HepG2 (cell line): ENCODE results near the gene TAF6. TPM values are rescaled to one million over a fixed set of nuclear protein-coding genes. Genes with fewer than 3 reads are reported as not detected.

Experiments used
- ASH2L ChIP-seq: fragments of 300-600, 200-600 bp; sonication (generic); IDR thresholded peaks from 2 replicates; pipeline ENCODE4 v1.7.0; 2017; ENCODE audit warnings: low read depth, mild to moderate bottlenecking, moderate library complexity, mixed read lengths, low read length; ENCODE audit not compliant: insufficient read length
- ETV6 ChIP-seq: sonication (generic); formaldehyde crosslinking; conservative IDR thresholded peaks from 2 replicates; pipeline ENCODE4 v1.4.0; 2020; ENCODE audit warnings: missing genetic modification reagents
- HES4 ChIP-seq: sonication (generic); formaldehyde crosslinking; IDR thresholded peaks from 2 replicates; pipeline ENCODE4 v1.9.0; 2021; ENCODE audit warnings: mild to moderate bottlenecking, missing genetic modification reagents, borderline replicate concordance
- MLX ChIP-seq: IDR thresholded peaks from 2 replicates; pipeline ENCODE4 v1.6.1; 2016
- MTA1 ChIP-seq: sonication (generic); formaldehyde crosslinking; IDR thresholded peaks from 2 replicates; pipeline ENCODE4 v1.4.0; 2020; ENCODE audit warnings: missing genetic modification reagents, mild to moderate bottlenecking, borderline replicate concordance
- NAIF1 ChIP-seq: sonication (generic); formaldehyde crosslinking; IDR thresholded peaks from 2 replicates; pipeline ENCODE4 v1.5.0; 2020; ENCODE audit warnings: mild to moderate bottlenecking, missing genetic modification reagents, borderline replicate concordance
- NFATC3 ChIP-seq: sonication (generic); formaldehyde crosslinking; IDR thresholded peaks from 2 replicates; pipeline ENCODE4 v1.5.1; 2020; ENCODE audit warnings: mild to moderate bottlenecking, missing genetic modification reagents
- ONECUT2 ChIP-seq: sonication (generic); formaldehyde crosslinking; IDR thresholded peaks from 2 replicates; pipeline ENCODE4 v1.4.0; 2020; ENCODE audit warnings: missing genetic modification reagents
- RARA ChIP-seq: IDR thresholded peaks from 2 replicates; pipeline ENCODE4 v1.6.1; 2016; ENCODE audit warnings: missing genetic modification reagents, missing compliant biosample characterization
- SKI ChIP-seq: fragments of 450-650 bp; IDR thresholded peaks from one replicate; pipeline ENCODE4 v1.6.1; 2018; ENCODE audit warnings: mild to moderate bottlenecking; ENCODE audit not compliant: partially characterized antibody
- SRSF4 ChIP-seq: fragments of 200-400 bp; formaldehyde crosslinking; IDR thresholded peaks from one replicate; pipeline ENCODE4 v1.6.1; 2018; ENCODE audit warnings: mild to moderate bottlenecking, low read depth, low read length, moderate library complexity; ENCODE audit not compliant: poor library complexity, severe bottlenecking
- TBL1XR1 ChIP-seq: fragments of 150-350 bp; IDR thresholded peaks from 2 replicates; pipeline ENCODE4 v1.6.1; 2014; ENCODE audit warnings: borderline replicate concordance, low read length; ENCODE audit not compliant: partially characterized antibody
- ZIK1 ChIP-seq: sonication (generic); formaldehyde crosslinking; IDR thresholded peaks from 2 replicates; pipeline ENCODE4 v1.5.0; 2020; ENCODE audit warnings: mild to moderate bottlenecking, low read depth, missing genetic modification reagents, borderline replicate concordance
- ZNF10 ChIP-seq: sonication (generic); formaldehyde crosslinking; IDR thresholded peaks from 2 replicates; pipeline ENCODE4 v1.4.0; 2020; ENCODE audit warnings: mild to moderate bottlenecking, low read depth, missing genetic modification reagents, borderline replicate concordance
- ZNF121 ChIP-seq: sonication (generic); formaldehyde crosslinking; IDR thresholded peaks from 2 replicates; pipeline ENCODE4 v1.5.0; 2020; ENCODE audit warnings: mild to moderate bottlenecking, missing genetic modification reagents
- polyA plus RNA-seq, 8 experiments: library from polyadenylated mRNA; depleted of rRNA in 3 of 8; stranded (reverse) in 7 of 8; unstranded in 1 of 8; fragments of >200 nt; fragmentation: Illumina TruSeq in 4 of 8; extraction: Trizol in 4 of 8; gene quantifications; 2 replicates each; pipeline versions ENCODE4 v1.2.1 to v1.2.3, GENCODE V29; 2011 to 2016; ENCODE audit warnings: low read depth in 4 of 8, missing spikeins in 1 of 8, mixed read lengths in 1 of 8; ENCODE audit not compliant: insufficient read depth in 1 of 8
- total RNA-seq, 5 experiments: library from RNA; depleted of rRNA; stranded (reverse); fragments of >200 nt; fragmentation: Illumina TruSeq; extraction: Trizol; gene quantifications; 2 replicates each; pipeline ENCODE4 v1.2.3, GENCODE V29; 2016; ENCODE audit warnings: low read depth in 1 of 5
- TF ChIP-seq, protein P1 (sequence below): sonication (generic); formaldehyde crosslinking; IDR thresholded peaks from 2 replicates; pipeline ENCODE4 v1.4.0; 2020; ENCODE audit warnings: missing genetic modification reagents
- TF ChIP-seq, protein P2 (sequence below): sonication (generic); formaldehyde crosslinking; conservative IDR thresholded peaks from 2 replicates; pipeline ENCODE4 v1.4.0; 2020; ENCODE audit warnings: mild to moderate bottlenecking, missing genetic modification reagents, moderate library complexity
- TF ChIP-seq, protein P3 (sequence below): sonication (generic); formaldehyde crosslinking; IDR thresholded peaks from 2 replicates; pipeline ENCODE4 v1.4.0; 2020; ENCODE audit warnings: missing genetic modification reagents, low read depth, mild to moderate bottlenecking, borderline replicate concordance

The TAF6 gene
- total and polyA plus RNA-seq, 2 of the 13 experiments (the other 11 are each of a cell fraction or from before 2014, with no cell fraction given) = 12.9 to 18.8 TPM

GRCh38 chr7:100126931-100127865, 8.0 kb upstream of the TAF6 start, which contains the start of gene MBLAC1 (continued):
- TF ChIP-seq MTA1 (CRISPR knock-in tag) = no peak
- TF ChIP-seq ZNF121 (CRISPR knock-in tag) = no peak
- TF ChIP-seq MLX (CRISPR knock-in tag) = no peak
- TF ChIP-seq, protein P1, sequence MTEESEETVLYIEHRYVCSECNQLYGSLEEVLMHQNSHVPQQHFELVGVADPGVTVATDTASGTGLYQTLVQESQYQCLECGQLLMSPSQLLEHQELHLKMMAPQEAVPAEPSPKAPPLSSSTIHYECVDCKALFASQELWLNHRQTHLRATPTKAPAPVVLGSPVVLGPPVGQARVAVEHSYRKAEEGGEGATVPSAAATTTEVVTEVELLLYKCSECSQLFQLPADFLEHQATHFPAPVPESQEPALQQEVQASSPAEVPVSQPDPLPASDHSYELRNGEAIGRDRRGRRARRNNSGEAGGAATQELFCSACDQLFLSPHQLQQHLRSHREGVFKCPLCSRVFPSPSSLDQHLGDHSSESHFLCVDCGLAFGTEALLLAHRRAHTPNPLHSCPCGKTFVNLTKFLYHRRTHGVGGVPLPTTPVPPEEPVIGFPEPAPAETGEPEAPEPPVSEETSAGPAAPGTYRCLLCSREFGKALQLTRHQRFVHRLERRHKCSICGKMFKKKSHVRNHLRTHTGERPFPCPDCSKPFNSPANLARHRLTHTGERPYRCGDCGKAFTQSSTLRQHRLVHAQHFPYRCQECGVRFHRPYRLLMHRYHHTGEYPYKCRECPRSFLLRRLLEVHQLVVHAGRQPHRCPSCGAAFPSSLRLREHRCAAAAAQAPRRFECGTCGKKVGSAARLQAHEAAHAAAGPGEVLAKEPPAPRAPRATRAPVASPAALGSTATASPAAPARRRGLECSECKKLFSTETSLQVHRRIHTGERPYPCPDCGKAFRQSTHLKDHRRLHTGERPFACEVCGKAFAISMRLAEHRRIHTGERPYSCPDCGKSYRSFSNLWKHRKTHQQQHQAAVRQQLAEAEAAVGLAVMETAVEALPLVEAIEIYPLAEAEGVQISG (CRISPR knock-in tag) = peak; percentile 59; the same call in 1 of the 2 replicates
- no peak for TF ChIP-seq ONECUT2 (CRISPR knock-in tag)
- no peak for TF ChIP-seq SKI
- TF ChIP-seq NFATC3 = 0 out of 2 replicates have a peak, but pooled peaks have one; percentile 47
- TF ChIP-seq RARA = 0 out of 2 replicates have a peak, but pooled peaks have one; percentile 6
- no peak for TF ChIP-seq TBL1XR1
- no peak for TF ChIP-seq HES4 (CRISPR knock-in tag)
- TF ChIP-seq, protein P2, sequence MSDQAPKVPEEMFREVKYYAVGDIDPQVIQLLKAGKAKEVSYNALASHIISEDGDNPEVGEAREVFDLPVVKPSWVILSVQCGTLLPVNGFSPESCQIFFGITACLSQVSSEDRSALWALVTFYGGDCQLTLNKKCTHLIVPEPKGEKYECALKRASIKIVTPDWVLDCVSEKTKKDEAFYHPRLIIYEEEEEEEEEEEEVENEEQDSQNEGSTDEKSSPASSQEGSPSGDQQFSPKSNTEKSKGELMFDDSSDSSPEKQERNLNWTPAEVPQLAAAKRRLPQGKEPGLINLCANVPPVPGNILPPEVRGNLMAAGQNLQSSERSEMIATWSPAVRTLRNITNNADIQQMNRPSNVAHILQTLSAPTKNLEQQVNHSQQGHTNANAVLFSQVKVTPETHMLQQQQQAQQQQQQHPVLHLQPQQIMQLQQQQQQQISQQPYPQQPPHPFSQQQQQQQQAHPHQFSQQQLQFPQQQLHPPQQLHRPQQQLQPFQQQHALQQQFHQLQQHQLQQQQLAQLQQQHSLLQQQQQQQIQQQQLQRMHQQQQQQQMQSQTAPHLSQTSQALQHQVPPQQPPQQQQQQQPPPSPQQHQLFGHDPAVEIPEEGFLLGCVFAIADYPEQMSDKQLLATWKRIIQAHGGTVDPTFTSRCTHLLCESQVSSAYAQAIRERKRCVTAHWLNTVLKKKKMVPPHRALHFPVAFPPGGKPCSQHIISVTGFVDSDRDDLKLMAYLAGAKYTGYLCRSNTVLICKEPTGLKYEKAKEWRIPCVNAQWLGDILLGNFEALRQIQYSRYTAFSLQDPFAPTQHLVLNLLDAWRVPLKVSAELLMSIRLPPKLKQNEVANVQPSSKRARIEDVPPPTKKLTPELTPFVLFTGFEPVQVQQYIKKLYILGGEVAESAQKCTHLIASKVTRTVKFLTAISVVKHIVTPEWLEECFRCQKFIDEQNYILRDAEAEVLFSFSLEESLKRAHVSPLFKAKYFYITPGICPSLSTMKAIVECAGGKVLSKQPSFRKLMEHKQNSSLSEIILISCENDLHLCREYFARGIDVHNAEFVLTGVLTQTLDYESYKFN (CRISPR knock-in tag) = peak; percentile 9; the same call in 1 of the 2 replicates
- TF ChIP-seq ETV6 (CRISPR knock-in tag) = no peak; the same call in 1 of the 2 replicates
- TF ChIP-seq, protein P3, sequence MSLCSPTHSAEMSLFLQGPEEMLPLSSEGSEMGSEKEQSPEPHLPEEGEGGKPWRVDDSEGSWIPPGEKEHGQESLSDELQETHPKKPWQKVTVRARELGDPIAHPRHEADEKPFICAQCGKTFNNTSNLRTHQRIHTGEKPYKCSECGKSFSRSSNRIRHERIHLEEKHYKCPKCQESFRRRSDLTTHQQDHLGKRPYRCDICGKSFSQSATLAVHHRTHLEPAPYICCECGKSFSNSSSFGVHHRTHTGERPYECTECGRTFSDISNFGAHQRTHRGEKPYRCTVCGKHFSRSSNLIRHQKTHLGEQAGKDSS (CRISPR knock-in tag) = no peak
- no peak for TF ChIP-seq SRSF4
- TF ChIP-seq ASH2L = peak; percentile 52
- no peak for TF ChIP-seq ZIK1 (CRISPR knock-in tag)
- no peak for TF ChIP-seq ZNF10 (CRISPR knock-in tag)
- no peak for TF ChIP-seq NAIF1 (CRISPR knock-in tag)
